GM12878 (cell line): Measurements from ENCODE around the gene SLC28A1. TPM values are rescaled to one million over a fixed set of nuclear protein-coding genes. Genes with fewer than 3 reads are reported as not detected.

Experiments
- ATAC-seq: fragments of 200-7000 bp; cut with Tn5 transposase; 3 replicates; pipeline ENCODE4 v1.9.1; 2020; ENCODE audit warnings: mild to moderate bottlenecking, moderate library complexity
- BruUV-seq: library from RNA; stranded (reverse); fragments of 400-500 nt; replicated peaks from 2 replicates; lab custom pipeline; 2021; lab: Mats Ljungman, UMichigan
- CTCF ChIA-PET: fragments of 300-600 bp; sonication (Branson Sonifier 250); formaldehyde crosslinking; extraction: SDS; loops from one replicate; lab custom pipeline; 2021; ENCODE audit warnings: inconsistent platforms; lab: Yijun Ruan, JAX
- POLR2A ChIA-PET: fragments of 350-600 bp; formaldehyde crosslinking; extraction: SDS; loops from one replicate; lab custom pipeline; 2021; ENCODE audit warnings: inconsistent platforms; lab: Charles Lee
- RAD21 ChIA-PET: fragments of 300-600 bp; sonication (Branson Sonifier 250); formaldehyde crosslinking; loops from one replicate; lab custom pipeline; 2023; ENCODE audit warnings: antibody characterized with exemption; ENCODE audit not compliant: unreplicated experiment; lab: Charles Lee
- SMC1A ChIA-PET: fragments of 300-600 bp; sonication (Branson Sonifier 250); formaldehyde crosslinking; loops from one replicate; lab custom pipeline; 2023; ENCODE audit not compliant: unreplicated experiment, uncharacterized antibody; lab: Charles Lee
- DNase-seq: peaks from one replicate; pipeline ENCODE4 v3.0.0-alpha.2; 2011; ENCODE audit warnings: low read depth, low spot score
- FAIRE-seq: peaks from 3 replicates; lab custom pipeline; 2011; peaks lifted over from hg19 to GRCh38; lab: Jason Lieb, UNC
- H2AFZ ChIP-seq: 2 replicates; pipeline ENCODE4 v1.6.0; 2011; ENCODE audit warnings: low read depth, low read length, control low read depth; ENCODE audit not compliant: control insufficient read depth
- H3K27ac ChIP-seq: 2 replicates; pipeline ENCODE4 v1.5.1; 2011; ENCODE audit warnings: control low read depth; ENCODE audit not compliant: control insufficient read depth, insufficient read depth
- H3K27me3 ChIP-seq, 2 experiments: replicated peaks in 1 of 2; 2 replicates each; pipeline versions ENCODE4 v1.6.0 to v1.6.1; 2011; ENCODE audit warnings: low read length in 1 of 2; ENCODE audit not compliant: control insufficient read depth in 2 of 2, insufficient read depth in 2 of 2
- H3K36me3 ChIP-seq, 2 experiments: 2 replicates each; pipeline ENCODE4 v1.5.1; 2011; ENCODE audit warnings: low read length in 1 of 2; ENCODE audit not compliant: control insufficient read depth in 2 of 2, insufficient read depth in 2 of 2
- H3K4me1 ChIP-seq: 2 replicates; pipeline ENCODE4 v1.6.1; 2011; ENCODE audit warnings: mild to moderate bottlenecking, low read length, moderate library complexity, mixed read lengths; ENCODE audit not compliant: control insufficient read depth, insufficient read depth
- H3K4me2 ChIP-seq: 2 replicates; pipeline ENCODE4 v1.6.0; 2011; ENCODE audit warnings: control low read depth; ENCODE audit not compliant: control insufficient read depth, insufficient read depth
- H3K4me3 ChIP-seq: fragments of 200-600 bp; sonication (generic); 2 replicates; pipeline ENCODE4 v1.5.1; 2016
- H3K79me2 ChIP-seq: 2 replicates; pipeline ENCODE4 v1.6.0; 2011; ENCODE audit warnings: low read length; ENCODE audit not compliant: control insufficient read depth, insufficient read depth
- H3K9ac ChIP-seq: 2 replicates; pipeline ENCODE4 v1.8.0; 2011; ENCODE audit warnings: low read length, control low read depth, mixed read lengths; ENCODE audit not compliant: control insufficient read depth, insufficient read depth
- H3K9me3 ChIP-seq: replicated peaks from 3 replicates; pipeline ENCODE4 v1.5.1; 2011; ENCODE audit warnings: mild to moderate bottlenecking, low read length; ENCODE audit not compliant: control insufficient read depth, insufficient read depth
- H4K20me1 ChIP-seq: 2 replicates; pipeline ENCODE4 v1.6.0; 2011; ENCODE audit not compliant: control insufficient read depth, insufficient read depth
- CEBPB ChIP-seq, 2 experiments: fragments of 150-350 bp in 1 of 2; IDR thresholded peaks; 2 replicates each; pipeline ENCODE4 v1.6.1; 2012 to 2014; ENCODE audit warnings: low read depth in 2 of 2, low read length in 2 of 2, borderline replicate concordance in 1 of 2, inconsistent platforms in 1 of 2
- GABPA ChIP-seq: IDR thresholded peaks from 2 replicates; pipeline ENCODE4 v1.6.1; 2014; ENCODE audit warnings: antibody characterized with exemption, low read depth, mild to moderate bottlenecking, inconsistent platforms
- MTA2 ChIP-seq: fragments of 450-650 bp; IDR thresholded peaks from 2 replicates; pipeline ENCODE4 v1.6.1; 2016; ENCODE audit warnings: low read depth, mild to moderate bottlenecking, moderate library complexity
- RB1 ChIP-seq: fragments of 450-650 bp; formaldehyde crosslinking; IDR thresholded peaks from 2 replicates; pipeline ENCODE4 v1.6.1; 2017; ENCODE audit warnings: mild to moderate bottlenecking, borderline replicate concordance
- TCF7 ChIP-seq: IDR thresholded peaks from 2 replicates; pipeline ENCODE4 v1.6.1; 2014; ENCODE audit warnings: antibody characterized with exemption, borderline replicate concordance
- WGBS: methylation state at CpG from one replicate; pipeline ENCODE4 v1.1.6; 2016; ENCODE audit warnings: low lambda C conversion rate; ENCODE audit not compliant: insufficient replicate concordance, insufficient coverage; ENCODE audit errors: missing lambda C conversion rate; 5-methylcytosine and 5-hydroxymethylcytosine counted together
- in situ Hi-C: fragments of 300-500 bp; cut with MboI; formaldehyde crosslinking; loops from 9 replicates; pipeline ENCODE4 v1.14.3; 2018; ENCODE audit warnings: mixed read lengths
- intact Hi-C: fragments of 100-400 bp; cut with micrococcal nuclease; formaldehyde crosslinking; loops from one replicate; pipeline ENCODE4 v1.14.2; 2022; ENCODE audit not compliant: unreplicated experiment
- polyA plus RNA-seq, 11 experiments: library from polyadenylated mRNA; depleted of rRNA in 4 of 11; unstranded in 6 of 11; stranded (reverse) in 5 of 11; fragments of >200 nt; fragmentation: Nextera tagmentation in 4 of 11; fragmentation: Illumina TruSeq in 1 of 11; extraction: Ambion mirVana in 4 of 11; extraction: Trizol in 1 of 11; gene quantifications; 1 replicate in 1 of 11; 2 replicates in 10 of 11; pipeline versions ENCODE4 v1.2.1 to v1.2.3, GENCODE V29; 2011 to 2016; ENCODE audit warnings: inconsistent platforms in 2 of 11, missing spikeins in 2 of 11, low read depth in 1 of 11
- total RNA-seq, 4 experiments: library from RNA; depleted of rRNA in 3 of 4; stranded (reverse); fragments of >200 nt in 3 of 4; fragmentation: Illumina TruSeq in 1 of 4; extraction: Trizol in 1 of 4; gene quantifications; 2 replicates each; pipeline versions ENCODE4 v1.2.1 to v1.2.3, GENCODE V29; 2013 to 2021
- TF ChIP-seq, protein P1 (sequence below): fragments of 450-650 bp; IDR thresholded peaks from 2 replicates; pipeline ENCODE4 v1.6.1; 2017; ENCODE audit warnings: mild to moderate bottlenecking, moderate library complexity

SLC28A1 gene
- total and polyA plus RNA-seq, 10 of the 15 experiments (the other 5 are each of a cell fraction or from before 2014, with no cell fraction given) = not detected

- ChIA-PET SMC1A (interaction anchor here (0.7 to 1.8 kb wide), 5 partner anchors 43 to 338 kb away, joined by 3 to 10 read pairs (median 4); no protein-coding TSS in a partner anchor), RAD21 (interaction anchor here (0.6 to 1.9 kb wide), 10 partner anchors 9 to 338 kb away, joined by 3 to 8 read pairs (median 3); partner anchors contain the start of gene ZSCAN2), CTCF (interaction anchor here (0.6 to 4.4 kb wide), 11 partner anchors 14 to 462 kb away, joined by 3 to 26 read pairs (median 4); no protein-coding TSS in a partner anchor), POLR2A (no interaction called here)
- Histone ChIP-seq H3K36me3 (no peaks in the 10 kb centered on the region), H3K79me2 (no peaks in the 10 kb centered on the region), H2AFZ (no peak overlapping the region), H3K4me3 (no peak overlapping the region), H3K27me3 (no peaks in the 10 kb centered on the region), H3K9me3 (no peaks in the 10 kb centered on the region), H3K4me1 (no peaks in the 10 kb centered on the region), H3K27ac (no peak overlapping the region), H3K9ac (no peak overlapping the region), H4K20me1 (no peaks in the 10 kb centered on the region), H3K4me2 (no peak overlapping the region)
- in situ Hi-C loops (loop anchor here (5.0 kb wide), 1 partner anchor 334 kb away; no protein-coding TSS in a partner anchor), intact Hi-C loops (loop anchor here (5.0 kb wide), 1 partner anchor 79 kb away; no protein-coding TSS in a partner anchor)
- 55% methylated on average over 1 of the region's 1 CpG for WGBS
- no TSS peak for BruUV-seq
- DNase-seq = no peak
- TF ChIP-seq RB1 (no peak), TCF7 (no peak), GABPA (no peak)
- no peak for ATAC-seq
- no peak for FAIRE-seq
Observed at GRCh38 chr15:84925906-84926305, 41.4 kb downstream of the SLC28A1 start.

- H3K27ac ChIP-seq = no peak overlapping the region
- ChIA-PET CTCF (interaction anchor here (0.5 to 4.4 kb wide), 13 partner anchors 15 to 461 kb away, joined by 3 to 26 read pairs (median 4); no protein-coding TSS in a partner anchor), POLR2A (no interaction called here), SMC1A (interaction anchor here (0.7 to 1.8 kb wide), 4 partner anchors 80 to 339 kb away, joined by 3 to 10 read pairs (median 4); no protein-coding TSS in a partner anchor), RAD21 (interaction anchor here (0.6 to 1.9 kb wide), 11 partner anchors 9 to 339 kb away, joined by 3 to 8 read pairs (median 3); partner anchors contain the start of gene ZSCAN2)
- TF ChIP-seq, protein P1, sequence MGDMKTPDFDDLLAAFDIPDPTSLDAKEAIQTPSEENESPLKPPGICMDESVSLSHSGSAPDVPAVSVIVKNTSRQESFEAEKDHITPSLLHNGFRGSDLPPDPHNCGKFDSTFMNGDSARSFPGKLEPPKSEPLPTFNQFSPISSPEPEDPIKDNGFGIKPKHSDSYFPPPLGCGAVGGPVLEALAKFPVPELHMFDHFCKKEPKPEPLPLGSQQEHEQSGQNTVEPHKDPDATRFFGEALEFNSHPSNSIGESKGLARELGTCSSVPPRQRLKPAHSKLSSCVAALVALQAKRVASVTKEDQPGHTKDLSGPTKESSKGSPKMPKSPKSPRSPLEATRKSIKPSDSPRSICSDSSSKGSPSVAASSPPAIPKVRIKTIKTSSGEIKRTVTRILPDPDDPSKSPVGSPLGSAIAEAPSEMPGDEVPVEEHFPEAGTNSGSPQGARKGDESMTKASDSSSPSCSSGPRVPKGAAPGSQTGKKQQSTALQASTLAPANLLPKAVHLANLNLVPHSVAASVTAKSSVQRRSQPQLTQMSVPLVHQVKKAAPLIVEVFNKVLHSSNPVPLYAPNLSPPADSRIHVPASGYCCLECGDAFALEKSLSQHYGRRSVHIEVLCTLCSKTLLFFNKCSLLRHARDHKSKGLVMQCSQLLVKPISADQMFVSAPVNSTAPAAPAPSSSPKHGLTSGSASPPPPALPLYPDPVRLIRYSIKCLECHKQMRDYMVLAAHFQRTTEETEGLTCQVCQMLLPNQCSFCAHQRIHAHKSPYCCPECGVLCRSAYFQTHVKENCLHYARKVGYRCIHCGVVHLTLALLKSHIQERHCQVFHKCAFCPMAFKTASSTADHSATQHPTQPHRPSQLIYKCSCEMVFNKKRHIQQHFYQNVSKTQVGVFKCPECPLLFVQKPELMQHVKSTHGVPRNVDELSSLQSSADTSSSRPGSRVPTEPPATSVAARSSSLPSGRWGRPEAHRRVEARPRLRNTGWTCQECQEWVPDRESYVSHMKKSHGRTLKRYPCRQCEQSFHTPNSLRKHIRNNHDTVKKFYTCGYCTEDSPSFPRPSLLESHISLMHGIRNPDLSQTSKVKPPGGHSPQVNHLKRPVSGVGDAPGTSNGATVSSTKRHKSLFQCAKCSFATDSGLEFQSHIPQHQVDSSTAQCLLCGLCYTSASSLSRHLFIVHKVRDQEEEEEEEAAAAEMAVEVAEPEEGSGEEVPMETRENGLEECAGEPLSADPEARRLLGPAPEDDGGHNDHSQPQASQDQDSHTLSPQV = no peak
- TF ChIP-seq MTA2 (no peak), CEBPB (IDR thresholded peaks at IDR 0.05; ENCODE audit: borderline replicate concordance in 1 of 2, low read depth in 2 of 2, low read length in 2 of 2) (no peak)
- H2AFZ ChIP-seq = no peak overlapping the region
- DNase-seq = no peak
- 77% methylated on average over 3 of the region's 3 CpGs for WGBS
- no peaks in the 10 kb centered on the region for H3K9me3 ChIP-seq
- BruUV-seq = no TSS peak
- in situ Hi-C loops (loop anchor here (5.0 kb wide), 1 partner anchor 334 kb away; no protein-coding TSS in a partner anchor), intact Hi-C loops (loop anchor here (5.0 kb wide), 1 partner anchor 79 kb away; no protein-coding TSS in a partner anchor)
- no peak for ATAC-seq
- no peak for FAIRE-seq
- H3K4me1 ChIP-seq = no peaks in the 10 kb centered on the region
- H3K9ac ChIP-seq = no peak overlapping the region
- no peaks in the 10 kb centered on the region for H3K79me2 ChIP-seq
- H3K27me3 ChIP-seq = no peaks in the 10 kb centered on the region
- H4K20me1 ChIP-seq = no peaks in the 10 kb centered on the region
- no peaks in the 10 kb centered on the region for H3K36me3 ChIP-seq
- H3K4me3 ChIP-seq = no peak overlapping the region
- H3K4me2 ChIP-seq = no peak overlapping the region
Observed at GRCh38 chr15:84926491-84927230, 42.2 kb downstream of the SLC28A1 start.
